Stimulated activated CD8-positive, alpha-beta memory T cell treated with anti-CD3 and anti-CD28 coated beads, Interleukin-7, amount 100 ng/mL, for 4 hours (primary cell): Measurements from ENCODE around the gene SOAT2.

Source experiments
- DNase-seq, 2 donors: peaks; one replicate each; pipeline ENCODE4 v3.0.0-alpha.2; 2020; ENCODE audit warnings: low read depth in 2 of 2

The SOAT2 gene

GRCh38 chr12:53102883-53103807, at the start of gene SOAT2:
TSS of gene SOAT2 (plus strand) at chr12:53103486. CDS start at chr12:53103578, 92 bp downstream.
- peak; percentile 38 to 41 for DNase-seq

- peak; percentile 86 to 90 for DNase-seq
Observed at GRCh38 chr12:53054112-53054878, 49.0 kb upstream of the SOAT2 start.

GRCh38 chr12:53055471-53056266, 47.6 kb upstream of the SOAT2 start:
- no peak for DNase-seq

- no peak for DNase-seq
Observed at GRCh38 chr12:53056296-53056695, 47.0 kb upstream of the SOAT2 start.

- no peak for DNase-seq
Observed at GRCh38 chr12:53056901-53057300, 46.4 kb upstream of the SOAT2 start.

GRCh38 chr12:53057816-53058500, 45.3 kb upstream of the SOAT2 start:
- no peak for DNase-seq

GRCh38 chr12:53058674-53059433, 44.4 kb upstream of the SOAT2 start:
- DNase-seq = no peak

GRCh38 chr12:53059434-53060063, 43.7 kb upstream of the SOAT2 start:
- no peak for DNase-seq

- no peak for DNase-seq
Observed at GRCh38 chr12:53060064-53060720, 43.1 kb upstream of the SOAT2 start.

- no peak for DNase-seq
Observed at GRCh38 chr12:53060721-53061276, 42.5 kb upstream of the SOAT2 start.

- no peak for DNase-seq
Observed at GRCh38 chr12:53061404-53062010, 41.8 kb upstream of the SOAT2 start.

GRCh38 chr12:53062011-53062961, 41.0 kb upstream of the SOAT2 start:
- DNase-seq = no peak

GRCh38 chr12:53062977-53063707, 40.1 kb upstream of the SOAT2 start:
- DNase-seq = no peak

GRCh38 chr12:53063708-53064612, 39.3 kb upstream of the SOAT2 start:
- no peak for DNase-seq

- DNase-seq = no peak
Observed at GRCh38 chr12:53064613-53065436, 38.5 kb upstream of the SOAT2 start.
